K562 (cell line): ENCODE measurements around the gene DPH5. TPM values are rescaled to one million over a fixed set of nuclear protein-coding genes. Genes with fewer than 3 reads are reported as not detected.

Experiments
- ARNT ChIP-seq, 2 experiments: fragments of 450-650 bp; IDR thresholded peaks; 2 replicates each; pipeline ENCODE4 v1.6.1; 2016; ENCODE audit warnings: mild to moderate bottlenecking in 1 of 2
- GATAD2A ChIP-seq: fragments of 450-650 bp; IDR thresholded peaks from 2 replicates; pipeline ENCODE4 v1.6.1; 2017
- HDAC1 ChIP-seq, 2 experiments: fragments of 450-650 bp; IDR thresholded peaks; 2 replicates each; pipeline ENCODE4 v1.6.1; 2016 to 2017; ENCODE audit warnings: inconsistent platforms in 1 of 2, mild to moderate bottlenecking in 1 of 2, moderate library complexity in 1 of 2
- LCOR ChIP-seq: sonication (generic); formaldehyde crosslinking; IDR thresholded peaks from 2 replicates; pipeline ENCODE4 v1.8.0; 2022; ENCODE audit warnings: mild to moderate bottlenecking, missing genetic modification reagents
- MTF1 ChIP-seq: fragments of 250-450 bp; sonication (Bioruptor Pico); IDR thresholded peaks from 2 replicates; pipeline ENCODE4 v1.9.0; 2021; ENCODE audit warnings: moderate library complexity, mild to moderate bottlenecking, inconsistent platforms, borderline replicate concordance
- NR3C1 ChIP-seq: sonication (generic); formaldehyde crosslinking; IDR thresholded peaks from 2 replicates; pipeline ENCODE4 v1.8.1; 2022; ENCODE audit warnings: missing genetic modification reagents
- SPI1 ChIP-seq: IDR thresholded peaks from 2 replicates; pipeline ENCODE4 v1.6.1; 2011; ENCODE audit warnings: low read depth, low read length, control low read depth, borderline replicate concordance
- TEAD4 ChIP-seq, 2 experiments: sonication (generic) in 1 of 2; formaldehyde crosslinking in 1 of 2; IDR thresholded peaks; 2 replicates each; pipeline versions ENCODE4 v1.6.1 to v1.8.0; 2012 to 2022; ENCODE audit warnings: borderline replicate concordance in 1 of 2, inconsistent platforms in 1 of 2, low read length in 1 of 2, mild to moderate bottlenecking in 1 of 2, missing genetic modification reagents in 1 of 2
- TGIF2 ChIP-seq: sonication (generic); formaldehyde crosslinking; IDR thresholded peaks from 2 replicates; pipeline ENCODE4 v1.8.1; 2022; ENCODE audit warnings: mild to moderate bottlenecking, missing genetic modification reagents, moderate library complexity
- XRCC5 ChIP-seq: fragments of 200-400 bp; formaldehyde crosslinking; IDR thresholded peaks from 2 replicates; pipeline ENCODE4 v1.6.1; 2017; ENCODE audit warnings: low read depth, mild to moderate bottlenecking, low read length
- ZNF143 ChIP-seq: sonication (generic); formaldehyde crosslinking; IDR thresholded peaks from 2 replicates; pipeline ENCODE4 v1.9.0; 2022; ENCODE audit warnings: mild to moderate bottlenecking, missing genetic modification reagents
- ZNF165 ChIP-seq: fragments of 250-450 bp; sonication (Bioruptor Pico); IDR thresholded peaks from 2 replicates; pipeline ENCODE4 v1.4.0; 2020; ENCODE audit warnings: borderline replicate concordance
- ZNF274 ChIP-seq: IDR thresholded peaks from 2 replicates; pipeline ENCODE4 v1.6.1; 2011; ENCODE audit warnings: low read depth, mild to moderate bottlenecking, low read length, moderate library complexity, borderline replicate concordance
- polyA plus RNA-seq, 8 experiments: library from polyadenylated mRNA; depleted of rRNA in 4 of 8; stranded (reverse) in 5 of 8; unstranded in 3 of 8; fragments of >200 nt; fragmentation: Nextera tagmentation in 2 of 8; fragmentation: Illumina TruSeq in 1 of 8; extraction: Ambion mirVana in 2 of 8; extraction: Trizol in 1 of 8; gene quantifications; 2 replicates each; pipeline versions ENCODE4 v1.2.1 to v1.2.3, GENCODE V29; 2011 to 2014; ENCODE audit warnings: inconsistent platforms in 1 of 8, missing spikeins in 1 of 8
- total RNA-seq, 7 experiments: library from RNA; depleted of rRNA in 6 of 7; stranded (reverse); fragments of >200 nt in 6 of 7; fragmentation: Illumina TruSeq in 2 of 7; extraction: Trizol in 2 of 7; gene quantifications; 2 replicates each; pipeline versions ENCODE4 v1.2.1 to v1.2.3, GENCODE V29; 2011 to 2021; ENCODE audit warnings: low replicate concordance in 1 of 7
- TF ChIP-seq, protein P1 (sequence below): sonication (generic); formaldehyde crosslinking; IDR thresholded peaks from 2 replicates; pipeline ENCODE4 v1.8.1; 2023; ENCODE audit warnings: mild to moderate bottlenecking, missing genetic modification reagents, moderate library complexity
- TF ChIP-seq, protein P2 (sequence below): fragments of 200-800 bp; sonication (Bioruptor generic); IDR thresholded peaks from 2 replicates; pipeline ENCODE4 v1.6.1; 2017; ENCODE audit warnings: missing genetic modification characterization, missing compliant biosample characterization
- TF ChIP-seq, protein P3 (sequence below): IDR thresholded peaks from 2 replicates; pipeline ENCODE4 v1.6.1; 2011; ENCODE audit warnings: borderline replicate concordance, low read depth, mild to moderate bottlenecking, moderate library complexity, low read length; ENCODE audit not compliant: insufficient read depth, poor library complexity, severe bottlenecking
- TF ChIP-seq, protein P4 (sequence below): sonication (generic); formaldehyde crosslinking; IDR thresholded peaks from 2 replicates; pipeline ENCODE4 v1.8.1; 2023; ENCODE audit warnings: mild to moderate bottlenecking, missing genetic modification reagents
- TF ChIP-seq, protein P5 (sequence below), 2 experiments: fragments of 450-650 bp in 1 of 2; sonication (generic) in 1 of 2; formaldehyde crosslinking in 1 of 2; IDR thresholded peaks in 1 of 2; conservative IDR thresholded peaks in 1 of 2; 2 replicates each; pipeline versions ENCODE4 v1.6.1 to v1.8.1; 2016 to 2023; ENCODE audit warnings: mild to moderate bottlenecking in 2 of 2, moderate library complexity in 2 of 2, inconsistent platforms in 1 of 2, missing genetic modification reagents in 1 of 2
- TF ChIP-seq, protein P6 (sequence below): fragments of 250-450 bp; sonication (Bioruptor Pico); IDR thresholded peaks from 2 replicates; pipeline ENCODE4 v1.5.1; 2021; ENCODE audit warnings: mild to moderate bottlenecking

DPH5 gene
- total and polyA plus RNA-seq, 9 of the 15 experiments (the other 6 are each of a cell fraction or from before 2014, with no cell fraction given), result 37.6 to 159 (median 89.7) TPM

DNA sequence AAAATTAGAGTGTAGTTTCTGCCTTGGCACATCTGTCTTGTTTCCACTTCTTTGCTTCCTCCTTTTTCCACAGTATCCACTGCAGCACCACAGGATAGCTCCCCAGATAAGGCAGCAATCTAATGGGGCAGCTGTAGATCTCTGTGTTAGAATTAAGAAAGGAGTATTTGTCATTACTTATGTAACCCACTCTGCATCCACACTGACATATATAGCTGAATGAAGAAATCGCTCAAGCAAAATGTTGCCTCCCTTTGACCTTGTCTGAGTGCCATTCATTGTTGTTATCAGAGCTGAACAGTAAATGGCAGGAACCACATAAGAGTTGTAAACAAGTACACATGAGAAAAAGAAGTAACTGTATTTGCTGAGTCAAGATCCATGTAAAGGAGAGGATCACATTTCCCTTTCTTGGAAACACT, 45.9 kb upstream of the DPH5 start (continued):
- TF ChIP-seq ARNT (IDR thresholded peaks at IDR 0.05), result peak in 1 of 2 experiments; percentile 91; a peak in 2 of 4 replicates
- TF ChIP-seq XRCC5, result no peak
- TF ChIP-seq, protein P1, sequence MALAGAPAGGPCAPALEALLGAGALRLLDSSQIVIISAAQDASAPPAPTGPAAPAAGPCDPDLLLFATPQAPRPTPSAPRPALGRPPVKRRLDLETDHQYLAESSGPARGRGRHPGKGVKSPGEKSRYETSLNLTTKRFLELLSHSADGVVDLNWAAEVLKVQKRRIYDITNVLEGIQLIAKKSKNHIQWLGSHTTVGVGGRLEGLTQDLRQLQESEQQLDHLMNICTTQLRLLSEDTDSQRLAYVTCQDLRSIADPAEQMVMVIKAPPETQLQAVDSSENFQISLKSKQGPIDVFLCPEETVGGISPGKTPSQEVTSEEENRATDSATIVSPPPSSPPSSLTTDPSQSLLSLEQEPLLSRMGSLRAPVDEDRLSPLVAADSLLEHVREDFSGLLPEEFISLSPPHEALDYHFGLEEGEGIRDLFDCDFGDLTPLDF, result no peak
- no peak for TF ChIP-seq ZNF143 (CRISPR knock-in tag)
- no peak for TF ChIP-seq TGIF2 (CRISPR knock-in tag)
- TF ChIP-seq, protein P2, sequence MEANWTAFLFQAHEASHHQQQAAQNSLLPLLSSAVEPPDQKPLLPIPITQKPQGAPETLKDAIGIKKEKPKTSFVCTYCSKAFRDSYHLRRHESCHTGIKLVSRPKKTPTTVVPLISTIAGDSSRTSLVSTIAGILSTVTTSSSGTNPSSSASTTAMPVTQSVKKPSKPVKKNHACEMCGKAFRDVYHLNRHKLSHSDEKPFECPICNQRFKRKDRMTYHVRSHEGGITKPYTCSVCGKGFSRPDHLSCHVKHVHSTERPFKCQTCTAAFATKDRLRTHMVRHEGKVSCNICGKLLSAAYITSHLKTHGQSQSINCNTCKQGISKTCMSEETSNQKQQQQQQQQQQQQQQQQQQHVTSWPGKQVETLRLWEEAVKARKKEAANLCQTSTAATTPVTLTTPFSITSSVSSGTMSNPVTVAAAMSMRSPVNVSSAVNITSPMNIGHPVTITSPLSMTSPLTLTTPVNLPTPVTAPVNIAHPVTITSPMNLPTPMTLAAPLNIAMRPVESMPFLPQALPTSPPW, result no peak
- TF ChIP-seq, protein P3, sequence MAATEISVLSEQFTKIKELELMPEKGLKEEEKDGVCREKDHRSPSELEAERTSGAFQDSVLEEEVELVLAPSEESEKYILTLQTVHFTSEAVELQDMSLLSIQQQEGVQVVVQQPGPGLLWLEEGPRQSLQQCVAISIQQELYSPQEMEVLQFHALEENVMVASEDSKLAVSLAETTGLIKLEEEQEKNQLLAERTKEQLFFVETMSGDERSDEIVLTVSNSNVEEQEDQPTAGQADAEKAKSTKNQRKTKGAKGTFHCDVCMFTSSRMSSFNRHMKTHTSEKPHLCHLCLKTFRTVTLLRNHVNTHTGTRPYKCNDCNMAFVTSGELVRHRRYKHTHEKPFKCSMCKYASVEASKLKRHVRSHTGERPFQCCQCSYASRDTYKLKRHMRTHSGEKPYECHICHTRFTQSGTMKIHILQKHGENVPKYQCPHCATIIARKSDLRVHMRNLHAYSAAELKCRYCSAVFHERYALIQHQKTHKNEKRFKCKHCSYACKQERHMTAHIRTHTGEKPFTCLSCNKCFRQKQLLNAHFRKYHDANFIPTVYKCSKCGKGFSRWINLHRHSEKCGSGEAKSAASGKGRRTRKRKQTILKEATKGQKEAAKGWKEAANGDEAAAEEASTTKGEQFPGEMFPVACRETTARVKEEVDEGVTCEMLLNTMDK, result no peak
- TF ChIP-seq GATAD2A, result 0 out of 2 replicates have a peak, but pooled peaks have one; percentile 21
- peak in 1 of 2 experiments; percentile 67; a peak in 1 of 4 replicates for TF ChIP-seq HDAC1 (IDR thresholded peaks at IDR 0.05)
- no peak for TF ChIP-seq NR3C1 (CRISPR knock-in tag)
- TF ChIP-seq, protein P4, sequence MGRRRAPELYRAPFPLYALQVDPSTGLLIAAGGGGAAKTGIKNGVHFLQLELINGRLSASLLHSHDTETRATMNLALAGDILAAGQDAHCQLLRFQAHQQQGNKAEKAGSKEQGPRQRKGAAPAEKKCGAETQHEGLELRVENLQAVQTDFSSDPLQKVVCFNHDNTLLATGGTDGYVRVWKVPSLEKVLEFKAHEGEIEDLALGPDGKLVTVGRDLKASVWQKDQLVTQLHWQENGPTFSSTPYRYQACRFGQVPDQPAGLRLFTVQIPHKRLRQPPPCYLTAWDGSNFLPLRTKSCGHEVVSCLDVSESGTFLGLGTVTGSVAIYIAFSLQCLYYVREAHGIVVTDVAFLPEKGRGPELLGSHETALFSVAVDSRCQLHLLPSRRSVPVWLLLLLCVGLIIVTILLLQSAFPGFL (CRISPR knock-in tag), result no peak
- TF ChIP-seq SPI1, result no peak
- no peak for TF ChIP-seq MTF1 (CRISPR knock-in tag)
- no peak for TF ChIP-seq ZNF165 (CRISPR knock-in tag)
- TF ChIP-seq, protein P5, sequence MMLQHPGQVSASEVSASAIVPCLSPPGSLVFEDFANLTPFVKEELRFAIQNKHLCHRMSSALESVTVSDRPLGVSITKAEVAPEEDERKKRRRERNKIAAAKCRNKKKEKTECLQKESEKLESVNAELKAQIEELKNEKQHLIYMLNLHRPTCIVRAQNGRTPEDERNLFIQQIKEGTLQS (IDR thresholded peaks at IDR 0.05), result peak; percentile 36; the same call in 1 of the 2 replicates
- TF ChIP-seq, protein P5 (CRISPR knock-in tag; conservative IDR thresholded peaks at IDR 0.05), result no peak
- TF ChIP-seq ZNF274, result no peak
- no peak for TF ChIP-seq LCOR (CRISPR knock-in tag)
- TF ChIP-seq, protein P6, sequence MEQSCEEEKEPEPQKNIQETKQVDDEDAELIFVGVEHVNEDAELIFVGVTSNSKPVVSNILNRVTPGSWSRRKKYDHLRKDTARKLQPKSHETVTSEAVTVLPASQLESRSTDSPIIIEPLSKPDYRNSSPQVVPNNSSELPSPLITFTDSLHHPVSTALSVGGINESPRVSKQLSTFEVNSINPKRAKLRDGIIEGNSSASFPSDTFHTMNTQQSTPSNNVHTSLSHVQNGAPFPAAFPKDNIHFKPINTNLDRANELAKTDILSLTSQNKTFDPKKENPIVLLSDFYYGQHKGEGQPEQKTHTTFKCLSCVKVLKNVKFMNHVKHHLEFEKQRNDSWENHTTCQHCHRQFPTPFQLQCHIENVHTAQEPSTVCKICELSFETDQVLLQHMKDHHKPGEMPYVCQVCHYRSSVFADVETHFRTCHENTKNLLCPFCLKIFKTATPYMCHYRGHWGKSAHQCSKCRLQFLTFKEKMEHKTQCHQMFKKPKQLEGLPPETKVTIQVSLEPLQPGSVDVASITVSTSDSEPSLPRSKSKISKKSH (CRISPR knock-in tag), result no peak
- TF ChIP-seq TEAD4 (IDR thresholded peaks at IDR 0.05; ENCODE audit: low read length), result peak; percentile 89
- TF ChIP-seq TEAD4 (CRISPR knock-in tag; IDR thresholded peaks at IDR 0.05; ENCODE audit: borderline replicate concordance), result no peak
